SK-N-MC (cell line): ENCODE data around the gene MPV17L2.
"Not testable (repeated sequence)": the region's sequence is repeated elsewhere in the genome, so short reads cannot be mapped to it uniquely, and the experiment has no call there.

Experiments used
- DNase-seq: peaks from one replicate; pipeline ENCODE4 v3.0.0-alpha.2; 2011; ENCODE audit warnings: low read depth, low spot score
- H3K27ac ChIP-seq: fragments of 200-600 bp; sonication (generic); 2 replicates; pipeline ENCODE4 v1.5.1; 2016; ENCODE audit warnings: mixed run types
- H3K36me3 ChIP-seq: fragments of 200-600 bp; sonication (generic); 2 replicates; pipeline ENCODE4 v1.6.1; 2017; ENCODE audit warnings: antibody characterized with exemption, low read length, mixed read lengths; ENCODE audit not compliant: insufficient read depth
- H3K4me3 ChIP-seq: fragments of 200-600 bp; sonication (generic); 2 replicates; pipeline ENCODE4 v1.5.1; 2016
- H3K9ac ChIP-seq: fragments of 200-600 bp; sonication (generic); 2 replicates; pipeline ENCODE4 v1.8.0; 2017; ENCODE audit warnings: mixed run types, mixed read lengths; ENCODE audit not compliant: insufficient read length
- H3K9me3 ChIP-seq: fragments of 200-600 bp; sonication (generic); 2 replicates; pipeline ENCODE4 v1.6.1; 2017; ENCODE audit warnings: low read depth, mild to moderate bottlenecking, antibody characterized with exemption, low read length, moderate library complexity, mixed read lengths
- EZH2 ChIP-seq: fragments of 200-600 bp; sonication (generic); IDR thresholded peaks from one replicate; pipeline ENCODE4 v1.6.1; 2017; ENCODE audit warnings: antibody characterized with exemption
- FOXP2 ChIP-seq: optimal IDR thresholded peaks from 2 replicates; pipeline ENCODE3; 2011; ENCODE audit warnings: mild to moderate bottlenecking, moderate library complexity; ENCODE audit not compliant: insufficient read depth; ENCODE audit errors: extremely low read length, control extremely low read depth
- POLR2AphosphoS5 ChIP-seq: IDR thresholded peaks from 2 replicates; pipeline ENCODE4 v1.6.1; 2012; ENCODE audit warnings: mild to moderate bottlenecking, low read depth, low read length, borderline replicate concordance

Gene MPV17L2

GRCh38 chr19:18157465-18158063 is 35.5 kb upstream of the MPV17L2 start:
- peaks cover 7% of the 10 kb centered on the region; the same call in 1 of the 2 replicates for H3K36me3 ChIP-seq
- no peak overlapping the region for H3K27ac ChIP-seq
- TF ChIP-seq FOXP2 = no peak
- TF ChIP-seq EZH2 = no peak
- TF ChIP-seq POLR2AphosphoS5 = no peak
- no peak overlapping the region for H3K9ac ChIP-seq
- no peaks in the 10 kb centered on the region for H3K9me3 ChIP-seq
- no peak for DNase-seq
- no peak overlapping the region for H3K4me3 ChIP-seq

DNA sequence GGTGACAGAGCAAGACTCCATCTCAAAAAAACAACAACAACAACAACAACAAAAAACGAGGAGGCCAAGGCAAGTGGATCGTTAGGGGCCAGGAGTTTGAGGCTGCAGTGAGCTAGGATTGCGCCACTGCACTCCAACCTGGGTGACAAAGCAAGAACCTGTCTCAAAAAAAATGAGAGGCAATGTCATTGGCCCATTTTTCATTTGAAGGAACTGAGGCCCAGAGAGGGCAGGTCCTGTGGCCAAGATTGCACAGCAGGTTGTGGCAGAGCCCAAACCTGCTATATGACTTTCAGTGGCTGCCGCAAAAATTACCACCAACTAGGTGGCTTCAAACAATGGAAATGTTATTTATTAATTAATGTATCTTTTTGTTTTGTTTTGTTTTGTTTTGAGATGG is 34.6 kb upstream of the MPV17L2 start:
- TF ChIP-seq EZH2 = no peak
- TF ChIP-seq FOXP2 = no peak
- no peak for TF ChIP-seq POLR2AphosphoS5

DNA sequence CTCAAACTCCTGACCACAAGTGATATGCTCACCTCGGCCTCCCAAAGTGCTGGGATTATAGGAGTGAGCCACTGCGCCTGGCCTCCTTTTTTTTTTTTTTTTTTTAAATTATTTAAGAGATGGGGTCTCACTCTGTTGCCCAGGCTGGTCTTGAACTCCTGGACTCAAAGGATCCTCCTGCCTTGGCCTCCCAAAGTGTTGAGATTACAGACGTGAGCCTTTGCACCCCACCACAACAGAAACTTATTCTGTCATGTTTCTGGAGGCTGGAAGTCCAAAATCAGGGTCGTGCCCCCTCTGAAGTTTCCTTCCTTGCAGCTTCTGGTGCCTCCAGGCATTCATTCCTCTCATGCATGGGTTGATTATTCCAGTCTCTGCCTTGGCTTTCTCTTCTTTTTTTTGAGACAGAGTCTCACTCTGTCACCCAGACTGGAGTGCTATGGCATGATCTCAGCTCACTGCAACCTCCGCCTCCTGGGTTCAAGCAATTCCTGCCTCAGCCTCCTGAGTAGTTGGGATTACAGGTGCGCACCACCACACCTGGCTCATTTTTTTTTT is 33.9 kb upstream of the MPV17L2 start:
- peaks cover 14% of the 10 kb centered on the region; the same call in 1 of the 2 replicates for H3K36me3 ChIP-seq
- not testable (repeated sequence) for H3K4me3 ChIP-seq, H3K9ac ChIP-seq, DNase-seq, H3K27ac ChIP-seq, H3K9me3 ChIP-seq

More for the DNA sequence above, 34.6 kb upstream of the MPV17L2 start:
- Histone ChIP-seq H3K27ac (no peak overlapping the region), H3K9ac (no peak overlapping the region), H3K4me3 (no peak overlapping the region), H3K9me3 (no peaks in the 10 kb centered on the region), H3K36me3 (peaks cover 14% of the 10 kb centered on the region; the same call in 1 of the 2 replicates)
- no peak for DNase-seq

GRCh38 chr19:18159810-18160209 is 33.2 kb upstream of the MPV17L2 start:
- TF ChIP-seq EZH2 = no peak
- no peak for TF ChIP-seq FOXP2
- TF ChIP-seq POLR2AphosphoS5 = no peak
- Histone ChIP-seq H3K9ac (no peak overlapping the region), H3K4me3 (no peak overlapping the region), H3K36me3 (peaks cover 14% of the 10 kb centered on the region; the same call in 1 of the 2 replicates), H3K9me3 (no peaks in the 10 kb centered on the region), H3K27ac (no peak overlapping the region)
- DNase-seq = no peak

DNA sequence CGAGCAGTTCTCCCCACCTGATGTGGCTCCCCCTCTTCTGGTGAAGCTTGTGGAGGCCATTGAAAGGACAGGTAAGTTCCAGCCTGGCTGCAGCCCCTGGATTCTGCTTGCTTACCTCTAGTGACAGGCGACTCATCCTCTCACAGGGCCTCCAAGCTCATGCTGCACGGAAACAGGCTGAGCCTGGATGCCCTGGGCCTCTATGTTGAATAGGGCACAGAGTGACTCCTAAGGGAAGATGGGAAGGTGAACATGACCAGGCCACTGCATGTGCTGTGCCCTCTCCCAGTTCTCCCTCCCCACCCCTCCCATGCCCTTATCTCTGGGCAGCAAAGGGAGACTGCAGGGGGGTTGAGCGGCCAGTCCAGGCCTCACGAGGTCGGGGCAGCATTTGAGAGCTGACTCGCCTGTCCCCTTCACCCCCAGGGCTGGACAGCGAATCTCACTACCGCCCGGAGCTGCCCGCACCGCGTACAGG is 32.5 kb upstream of the MPV17L2 start:
- Histone ChIP-seq H3K27ac (no peak overlapping the region), H3K9ac (peak overlapping the region; percentile 68), H3K9me3 (no peaks in the 10 kb centered on the region), H3K36me3 (peaks cover 16% of the 10 kb centered on the region; the same call in 1 of the 2 replicates), H3K4me3 (peak overlapping the region; percentile 63)
- DNase-seq = no peak
- no peak for TF ChIP-seq POLR2AphosphoS5
- no peak for TF ChIP-seq EZH2
- TF ChIP-seq FOXP2 = no peak

- Histone ChIP-seq H3K9ac (peak overlapping the region; percentile 68), H3K27ac (no peak overlapping the region), H3K4me3 (peak overlapping the region; percentile 63), H3K9me3 (no peaks in the 10 kb centered on the region), H3K36me3 (peaks cover 21% of the 10 kb centered on the region; the same call in 1 of the 2 replicates)
- DNase-seq = no peak
- TF ChIP-seq EZH2 = no peak
- no peak for TF ChIP-seq POLR2AphosphoS5
- no peak for TF ChIP-seq FOXP2
Observed at GRCh38 chr19:18160971-18161635, 31.9 kb upstream of the MPV17L2 start.

DNA sequence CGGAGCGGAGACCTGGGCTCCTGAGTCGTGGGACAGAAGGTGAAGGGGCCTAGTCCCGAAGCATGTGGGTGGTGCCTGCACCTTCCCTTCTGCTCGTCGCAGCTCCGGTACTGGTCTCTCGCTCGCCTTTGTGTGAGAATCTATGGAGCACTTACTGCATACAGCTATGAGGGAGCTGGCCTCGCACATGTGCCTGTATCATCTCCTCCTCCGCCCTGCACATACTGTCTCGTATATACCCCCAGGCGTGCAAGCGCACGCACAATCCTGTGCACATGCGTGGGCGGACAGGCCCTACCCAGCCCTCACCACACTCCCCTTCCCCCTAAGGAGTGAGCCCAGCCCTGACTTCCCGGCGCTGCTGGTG is 31.4 kb upstream of the MPV17L2 start:
- TF ChIP-seq POLR2AphosphoS5 = no peak
- TF ChIP-seq FOXP2 = no peak
- TF ChIP-seq EZH2 = no peak
- Histone ChIP-seq H3K36me3 (peaks cover 23% of the 10 kb centered on the region; the same call in 1 of the 2 replicates), H3K27ac (no peak overlapping the region), H3K9me3 (no peaks in the 10 kb centered on the region), H3K4me3 (peak overlapping the region; percentile 38; the same call in 1 of the 2 replicates), H3K9ac (no peak overlapping the region)
- DNase-seq = no peak

- DNase-seq = no peak
- H3K27ac ChIP-seq = no peak overlapping the region
- TF ChIP-seq EZH2 (no peak), FOXP2 (no peak), POLR2AphosphoS5 (no peak)
- H3K9me3 ChIP-seq = no peaks in the 10 kb centered on the region
- peaks cover 23% of the 10 kb centered on the region; the same call in 1 of the 2 replicates for H3K36me3 ChIP-seq
- H3K4me3 ChIP-seq = no peak overlapping the region
- no peak overlapping the region for H3K9ac ChIP-seq
Observed at GRCh38 chr19:18164072-18164471, 28.9 kb upstream of the MPV17L2 start.

DNA sequence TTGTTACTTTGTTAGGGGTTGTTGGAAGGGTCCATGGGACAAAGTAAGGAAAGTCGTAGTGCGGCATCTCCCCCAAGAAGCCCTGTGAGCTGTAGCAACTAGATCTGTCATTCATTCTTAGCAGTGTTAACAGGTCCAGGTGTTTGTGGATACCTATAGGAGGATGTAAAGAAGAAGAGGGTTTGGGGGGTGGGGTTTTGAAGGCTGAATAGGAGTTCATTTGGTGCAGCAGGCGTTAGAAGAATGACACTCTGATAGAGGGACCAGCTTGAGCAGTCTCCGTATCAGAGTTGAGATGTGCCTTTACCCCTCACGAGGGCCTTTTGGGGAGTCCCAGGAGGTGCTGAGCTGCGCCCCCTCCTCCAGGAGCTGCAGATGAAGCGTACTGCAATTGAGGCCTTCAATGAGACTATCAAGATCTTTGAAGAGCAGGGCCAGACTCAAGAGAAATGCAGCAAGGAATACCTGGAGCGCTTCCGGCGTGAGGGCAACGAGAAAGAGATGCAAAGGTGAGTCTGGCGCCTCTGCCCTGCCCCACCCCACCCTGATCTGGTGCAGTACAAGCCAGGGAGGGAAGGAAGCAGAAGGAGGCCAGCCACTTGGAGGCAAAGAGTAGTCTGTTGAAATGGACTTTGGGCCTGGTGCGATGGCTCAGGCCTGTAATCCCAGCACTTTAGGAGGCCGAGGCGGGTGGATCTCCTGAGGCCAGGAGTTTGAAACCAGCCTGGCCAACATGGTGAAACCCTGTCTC is 27.0 kb upstream of the MPV17L2 start:
- no peaks in the 10 kb centered on the region for H3K9me3 ChIP-seq
- no peak overlapping the region for H3K27ac ChIP-seq
- peaks cover 26% of the 10 kb centered on the region; the same call in 1 of the 2 replicates for H3K36me3 ChIP-seq
- TF ChIP-seq FOXP2 = no peak
- no peak for TF ChIP-seq POLR2AphosphoS5
- TF ChIP-seq EZH2 = no peak
- H3K9ac ChIP-seq = no peak overlapping the region
- H3K4me3 ChIP-seq = no peak overlapping the region
- DNase-seq = no peak
